GM21360 (cell line): ENCODE measurements around the gene EFNA4.

Experiments used
- ATAC-seq: cut with Tn5 transposase; IDR thresholded peaks from one replicate; pipeline ENCODE4 v1.9.1; 2021; ENCODE audit warnings: mild to moderate bottlenecking, moderate library complexity; ENCODE audit not compliant: unreplicated experiment

EFNA4 gene

DNA sequence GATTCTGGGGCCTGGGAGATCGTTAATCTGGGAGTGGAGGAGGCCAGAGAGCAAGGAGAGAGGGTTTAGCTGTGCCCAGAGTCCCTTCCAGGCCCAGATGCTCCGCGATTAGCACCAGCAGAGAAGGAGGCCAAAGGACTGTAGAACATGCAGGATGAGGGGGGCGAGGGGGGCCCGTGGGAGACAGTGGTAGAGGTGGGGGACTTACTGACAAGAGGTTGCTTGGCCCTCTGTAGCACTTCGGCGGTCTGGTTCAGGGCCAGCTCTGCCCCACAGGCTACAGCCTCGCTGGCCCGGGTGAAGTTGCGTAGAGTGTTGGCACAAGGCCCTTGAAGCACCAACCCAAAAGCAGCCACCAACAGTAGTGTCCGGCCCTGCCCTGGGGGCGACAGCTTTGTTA is 30.7 kb upstream of the EFNA4 start:
- ATAC-seq, result no peak

DNA sequence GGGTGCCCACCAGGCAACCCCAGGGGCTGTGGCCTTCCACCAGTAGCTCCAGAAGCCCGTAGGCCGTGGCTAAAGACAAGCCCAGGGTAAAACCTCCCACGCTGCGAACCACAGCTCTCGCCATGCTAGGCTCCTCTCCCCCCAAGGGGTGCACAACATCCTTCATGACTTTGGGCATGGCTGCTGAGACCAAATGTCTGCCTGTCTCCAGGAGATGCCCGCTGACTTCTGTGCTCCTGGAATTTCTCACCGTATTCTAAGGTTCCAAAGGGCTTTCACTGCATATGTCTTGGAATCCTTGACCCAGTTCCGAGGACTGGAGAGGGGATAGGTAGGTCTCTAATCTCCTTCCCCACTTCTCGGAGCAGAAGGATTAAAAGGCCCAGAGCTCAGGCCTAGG is 30.0 kb upstream of the EFNA4 start, which contains the start of the genes DCST1 and DCST2:
Gene DCST1 (plus strand): TSS at position 301 of the 400 bp plus-strand sequence. CDS start 213 bp downstream, outside the sequence.
Gene DCST2 (minus strand): TSS at position 258 of the 400 bp plus-strand sequence. CDS start 80 bp downstream, at position 178.
- no peak for ATAC-seq

DNA sequence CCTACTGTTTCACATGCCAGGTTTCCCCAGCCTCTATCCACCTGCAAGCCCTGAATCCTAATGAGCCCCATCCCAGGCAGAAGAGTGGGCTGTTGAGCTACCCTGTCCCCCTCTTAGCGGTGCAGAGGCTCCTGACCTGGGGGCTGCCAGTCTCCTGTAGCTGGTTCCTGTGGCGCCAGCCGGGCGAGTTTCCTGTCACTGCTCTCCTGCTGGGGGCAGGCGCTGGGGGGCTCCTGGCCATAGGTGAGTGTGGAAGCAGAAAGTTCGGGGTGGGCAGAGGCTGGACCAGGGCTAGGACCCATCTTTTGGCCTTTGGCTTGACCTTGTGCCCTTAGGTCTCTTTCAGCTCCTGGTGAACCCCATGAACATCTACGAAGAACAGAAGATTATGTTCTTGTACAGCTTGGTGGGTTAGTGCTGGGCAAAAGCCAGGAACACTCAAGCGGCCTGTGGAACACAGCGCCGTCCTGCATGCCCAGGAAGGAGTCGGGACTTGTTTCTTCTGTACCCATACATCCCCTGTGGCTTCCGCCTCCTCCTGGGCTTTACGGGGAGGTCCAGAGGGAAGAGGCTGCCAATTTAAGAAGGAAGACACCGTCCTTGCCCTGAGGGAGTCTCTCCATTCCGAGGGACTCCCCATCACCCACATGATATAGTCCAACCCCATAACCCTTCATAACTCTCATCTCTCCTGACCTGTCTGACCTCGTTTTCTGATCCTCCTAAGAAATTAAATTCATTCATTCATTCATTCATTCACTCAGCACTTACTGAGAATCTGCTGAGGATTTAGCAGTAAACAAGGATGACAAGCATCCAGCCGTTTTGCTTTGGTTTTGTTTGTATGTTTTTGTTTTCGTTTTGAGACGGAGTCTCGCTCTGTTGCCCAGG is 29.0 kb upstream of the EFNA4 start:
- ATAC-seq, result no peak

DNA sequence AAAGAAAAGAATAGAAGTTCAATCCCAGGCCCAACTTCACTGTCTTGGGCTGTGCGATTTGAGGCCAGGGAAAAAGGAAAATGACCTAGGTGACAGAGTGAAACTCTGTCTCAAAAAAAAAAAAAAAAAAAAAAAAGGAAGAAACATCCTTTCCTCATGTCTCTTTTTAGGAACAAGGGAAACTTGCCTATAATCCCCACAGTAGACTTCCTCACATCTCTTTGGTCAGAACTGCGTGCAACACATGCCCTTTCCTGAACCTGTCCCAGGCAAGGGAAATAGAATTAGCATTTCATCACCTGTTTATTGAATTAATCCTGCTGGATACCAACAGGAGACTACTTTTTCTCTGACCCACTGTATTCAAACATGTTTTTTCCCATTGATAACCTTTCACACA is 27.6 kb upstream of the EFNA4 start:
- ATAC-seq, result no peak

DNA sequence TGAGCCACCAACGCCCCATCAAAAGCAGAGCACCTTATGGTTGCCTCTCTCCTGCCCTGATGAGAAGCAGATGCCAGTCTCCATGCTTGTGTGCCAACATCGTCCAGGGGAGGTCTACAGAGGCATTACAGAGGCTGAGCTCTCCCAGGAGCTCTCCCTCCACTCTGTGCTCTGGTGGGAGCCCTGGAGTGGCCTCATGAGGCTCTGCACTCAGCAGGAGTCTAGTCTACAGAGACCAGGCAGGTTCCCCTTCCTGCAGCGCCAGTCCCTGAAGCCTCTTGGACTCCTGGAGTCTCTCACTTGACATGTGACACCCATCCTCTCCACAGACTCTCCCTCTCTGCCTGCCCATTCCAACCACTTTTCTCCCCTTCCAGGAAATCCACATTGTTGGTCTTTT is 26.5 kb upstream of the EFNA4 start:
- no peak for ATAC-seq

DNA sequence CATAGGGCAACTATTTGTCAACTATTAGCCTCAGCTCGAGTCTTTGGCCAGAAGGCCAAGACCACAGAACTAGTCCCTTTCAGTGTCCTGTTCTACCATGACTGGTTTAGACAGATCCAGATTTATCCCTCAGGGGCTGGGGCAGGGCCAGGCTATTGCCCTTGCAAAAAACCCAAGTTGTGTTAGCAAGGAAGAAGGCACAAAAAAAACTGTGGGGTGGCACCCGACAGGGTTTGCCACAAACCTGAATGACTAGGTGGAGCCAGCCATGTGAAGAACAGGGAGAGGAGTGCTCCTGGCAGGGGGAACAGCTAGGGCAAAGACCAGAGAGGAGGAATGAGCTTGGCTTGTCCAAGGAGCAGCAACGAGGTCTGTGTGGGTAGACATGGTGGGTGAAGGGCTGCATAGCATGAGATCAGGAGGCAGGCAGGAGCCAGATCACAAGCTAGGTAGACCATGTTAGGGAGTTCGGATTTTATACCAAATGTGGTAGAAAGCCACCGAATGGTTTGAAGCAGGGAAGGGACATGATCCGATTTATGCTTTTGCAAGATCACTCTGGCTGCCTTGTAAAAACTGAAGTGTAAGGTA is 25.6 kb upstream of the EFNA4 start:
- ATAC-seq, result no peak

DNA sequence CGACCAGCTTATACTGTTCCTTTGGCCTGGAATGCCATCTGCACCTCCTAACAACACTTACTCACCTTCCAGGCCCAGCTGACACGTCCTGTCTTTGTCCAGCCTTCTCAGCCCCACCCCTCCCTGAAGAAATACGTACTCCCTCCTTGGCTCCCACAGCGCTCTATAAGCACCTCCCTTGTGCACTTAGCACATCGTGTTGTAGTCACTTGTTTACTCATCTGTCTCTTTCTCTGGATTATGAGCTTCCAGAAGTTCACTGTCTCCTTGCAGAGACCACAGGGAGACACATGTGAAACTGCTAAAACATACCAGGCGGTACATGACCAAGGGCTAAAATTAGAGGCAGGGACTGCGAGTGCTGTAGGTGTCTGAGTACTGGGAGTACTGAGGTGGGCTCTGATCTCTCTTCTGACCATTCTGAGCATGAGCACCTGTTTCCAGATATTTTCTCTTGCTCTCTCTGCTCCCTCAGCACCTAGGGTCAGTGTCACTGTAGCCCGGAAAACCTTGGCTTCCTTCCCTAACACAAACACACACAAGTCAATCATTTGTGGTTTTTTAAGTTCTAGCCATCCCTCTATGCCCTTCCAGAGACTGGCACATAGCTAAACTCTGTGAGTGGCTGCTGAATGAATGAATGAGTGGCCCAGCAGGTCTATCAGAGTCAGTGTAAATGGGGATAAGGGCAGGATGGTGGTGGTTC is 24.8 kb upstream of the EFNA4 start:
- ATAC-seq, result no peak

DNA sequence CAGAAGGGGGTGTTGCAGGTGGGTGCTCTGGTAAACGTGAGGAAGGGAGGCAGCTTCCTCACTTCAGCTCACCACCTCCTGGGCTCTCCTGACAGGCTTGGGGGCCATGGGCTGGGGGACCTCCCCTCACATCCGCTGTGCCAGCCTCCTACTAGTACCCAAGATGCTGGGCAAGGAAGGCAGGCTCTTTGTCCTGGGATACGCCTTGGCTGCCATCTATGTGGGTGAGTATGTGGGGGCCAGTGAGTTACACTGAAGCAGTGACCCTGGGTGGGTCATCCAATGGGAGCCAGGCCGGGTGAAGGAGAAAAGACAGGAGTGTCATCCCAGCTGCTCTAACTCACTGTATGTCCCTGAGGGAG is 24.3 kb upstream of the EFNA4 start:
- ATAC-seq, result no peak

DNA sequence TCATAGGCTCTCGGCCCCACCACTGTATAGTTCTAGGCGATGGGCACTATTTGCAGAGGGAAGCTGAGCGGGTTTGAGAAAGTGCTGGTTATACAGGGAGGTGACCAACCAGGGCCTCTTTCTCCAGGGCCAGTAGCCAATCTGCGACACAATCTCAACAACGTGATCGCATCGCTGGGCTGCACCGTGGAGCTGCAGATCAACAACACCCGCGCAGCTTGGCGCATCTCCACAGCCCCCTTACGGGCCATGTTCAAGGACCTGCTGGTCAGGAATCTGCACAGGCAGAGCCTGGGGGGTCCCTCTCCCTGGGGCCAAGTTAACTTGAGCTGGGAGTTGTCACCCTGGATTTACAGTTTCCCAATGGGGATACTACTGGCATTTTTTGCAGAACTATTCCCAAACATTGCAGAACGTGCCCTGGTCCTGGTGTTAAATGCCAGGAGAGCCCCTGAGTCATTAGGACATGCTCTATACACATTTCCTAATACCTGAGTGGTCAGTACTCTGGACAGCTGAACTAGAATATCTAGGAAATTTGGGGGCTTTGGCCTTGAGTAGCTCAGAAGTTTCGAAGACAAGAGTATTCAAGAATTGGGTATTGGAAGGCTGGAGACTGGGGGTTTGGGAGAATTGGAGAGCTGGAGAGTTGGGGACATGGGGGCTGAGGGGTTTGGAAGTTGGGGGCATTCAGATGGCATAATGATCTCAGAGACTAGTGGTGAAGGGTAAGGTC is 23.0 kb upstream of the EFNA4 start:
- ATAC-seq, result no peak

DNA sequence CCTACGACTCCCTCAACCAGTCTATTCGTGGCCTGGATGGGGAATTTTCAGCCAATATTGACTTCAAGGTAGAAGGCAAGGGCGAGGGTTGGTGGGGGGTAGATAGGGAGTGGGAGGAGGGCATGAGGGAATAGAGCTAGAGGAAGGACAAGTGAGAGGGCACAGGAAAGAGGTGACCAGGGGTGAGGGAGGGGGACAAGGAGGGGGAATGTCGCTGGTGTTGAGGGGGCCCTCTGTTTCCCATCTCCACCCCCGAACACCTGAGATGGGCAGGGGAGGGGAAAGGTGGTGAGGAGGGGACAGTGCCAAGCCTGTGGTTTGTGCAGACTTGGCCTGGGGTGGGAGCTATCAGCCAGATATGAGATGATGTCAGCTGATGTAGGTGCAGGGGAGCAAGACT is 20.8 kb upstream of the EFNA4 start:
- ATAC-seq, result no peak

DNA sequence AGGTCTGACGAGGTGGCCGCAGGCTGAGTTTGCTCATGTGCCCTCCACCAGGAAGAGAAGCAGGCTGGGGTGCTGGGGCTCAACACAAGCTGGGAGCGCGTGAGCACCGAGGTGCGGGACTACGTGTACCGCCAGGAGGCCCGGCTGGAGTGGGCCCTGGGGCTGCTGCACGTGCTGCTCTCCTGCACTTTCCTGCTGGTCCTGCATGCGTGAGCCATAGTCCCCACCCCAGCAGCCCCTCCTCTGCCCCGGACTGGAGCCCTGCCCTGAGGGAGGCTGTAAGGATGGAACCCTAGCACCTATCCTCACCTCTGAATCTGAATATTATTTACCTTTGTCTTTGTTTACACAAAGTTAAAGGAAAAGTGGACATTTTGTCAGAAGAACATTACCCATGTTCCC is 20.2 kb upstream of the EFNA4 start:
- no peak for ATAC-seq

DNA sequence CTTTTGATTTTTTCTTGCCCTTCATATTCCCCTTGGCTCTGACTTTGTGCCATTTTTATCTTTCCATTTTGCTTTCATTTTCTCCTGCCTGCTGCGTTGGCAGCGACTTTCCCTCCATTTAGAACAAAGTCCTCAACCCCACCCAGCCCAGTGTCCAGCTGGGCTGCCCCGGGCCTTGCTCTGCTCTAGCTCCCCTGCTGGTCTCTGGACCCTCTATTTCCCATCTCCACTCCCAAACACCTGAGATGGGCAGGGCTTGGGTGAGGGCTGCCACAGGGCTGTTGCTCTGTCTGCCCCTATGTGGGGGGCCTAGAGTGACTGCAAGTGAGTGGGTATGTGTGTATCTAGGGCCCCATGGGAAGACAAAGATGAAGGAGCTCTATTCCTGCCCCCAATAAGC is 19.7 kb upstream of the EFNA4 start:
- ATAC-seq, result no peak

DNA sequence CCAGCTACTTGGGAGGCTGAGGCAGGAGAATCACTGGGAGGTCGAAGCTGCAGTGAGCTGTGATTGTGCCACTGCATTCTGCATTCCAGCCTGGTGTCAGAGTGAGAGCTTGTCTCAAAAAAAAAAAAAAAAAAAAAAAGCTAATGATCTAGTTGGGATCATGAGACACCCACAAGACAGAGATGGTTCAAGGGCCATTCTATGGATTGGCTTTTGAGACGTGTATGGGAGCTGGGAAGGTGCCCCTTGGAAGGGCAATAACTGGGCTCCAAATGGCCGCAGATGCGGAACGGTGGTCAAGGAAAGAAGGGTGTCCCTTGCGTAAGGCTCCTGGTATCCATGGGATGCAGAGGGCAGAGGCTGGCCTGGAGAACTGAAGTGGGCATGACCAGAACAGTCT is 19.2 kb upstream of the EFNA4 start:
- no peak for ATAC-seq

DNA sequence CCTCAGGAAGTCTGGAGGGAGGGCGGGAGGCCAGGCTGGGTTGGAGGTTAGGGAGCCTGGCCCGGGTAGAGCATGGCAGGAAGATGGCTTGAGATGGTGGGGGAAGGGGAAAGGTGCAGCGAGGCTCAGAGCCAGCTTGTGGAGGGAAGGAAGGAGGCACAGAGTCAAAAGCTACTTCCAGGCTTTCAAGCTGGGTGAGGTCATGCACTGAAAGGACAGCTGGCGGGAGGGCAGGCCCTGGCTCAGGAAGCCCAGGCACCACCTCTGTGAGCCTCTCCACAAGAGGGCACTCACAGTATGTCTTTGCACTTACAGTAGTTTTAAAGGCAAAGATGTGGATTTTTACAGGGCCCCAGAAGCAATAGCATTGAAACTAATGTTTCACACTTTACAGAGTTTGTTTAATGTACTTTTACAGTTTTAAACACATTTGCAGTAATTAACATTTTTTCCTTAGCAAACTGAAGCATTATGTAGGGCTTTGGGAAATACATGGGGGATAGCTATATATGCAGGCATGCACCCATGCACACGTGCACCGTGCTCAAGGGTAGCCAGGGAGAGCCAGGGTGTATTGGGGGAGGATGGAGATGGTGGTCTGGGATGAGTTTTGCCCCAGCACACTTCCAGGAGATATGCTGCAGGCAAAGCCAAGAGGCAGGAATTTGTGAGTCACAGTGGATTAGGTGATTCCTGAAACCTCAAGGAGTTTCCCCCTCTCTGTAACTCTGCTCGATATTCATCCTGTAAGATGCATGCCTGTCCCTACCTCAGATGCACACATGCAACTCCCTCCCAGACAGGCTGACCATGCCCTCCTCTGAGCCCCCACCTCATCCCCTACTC is 18.5 kb upstream of the EFNA4 start:
- ATAC-seq, result no peak

DNA sequence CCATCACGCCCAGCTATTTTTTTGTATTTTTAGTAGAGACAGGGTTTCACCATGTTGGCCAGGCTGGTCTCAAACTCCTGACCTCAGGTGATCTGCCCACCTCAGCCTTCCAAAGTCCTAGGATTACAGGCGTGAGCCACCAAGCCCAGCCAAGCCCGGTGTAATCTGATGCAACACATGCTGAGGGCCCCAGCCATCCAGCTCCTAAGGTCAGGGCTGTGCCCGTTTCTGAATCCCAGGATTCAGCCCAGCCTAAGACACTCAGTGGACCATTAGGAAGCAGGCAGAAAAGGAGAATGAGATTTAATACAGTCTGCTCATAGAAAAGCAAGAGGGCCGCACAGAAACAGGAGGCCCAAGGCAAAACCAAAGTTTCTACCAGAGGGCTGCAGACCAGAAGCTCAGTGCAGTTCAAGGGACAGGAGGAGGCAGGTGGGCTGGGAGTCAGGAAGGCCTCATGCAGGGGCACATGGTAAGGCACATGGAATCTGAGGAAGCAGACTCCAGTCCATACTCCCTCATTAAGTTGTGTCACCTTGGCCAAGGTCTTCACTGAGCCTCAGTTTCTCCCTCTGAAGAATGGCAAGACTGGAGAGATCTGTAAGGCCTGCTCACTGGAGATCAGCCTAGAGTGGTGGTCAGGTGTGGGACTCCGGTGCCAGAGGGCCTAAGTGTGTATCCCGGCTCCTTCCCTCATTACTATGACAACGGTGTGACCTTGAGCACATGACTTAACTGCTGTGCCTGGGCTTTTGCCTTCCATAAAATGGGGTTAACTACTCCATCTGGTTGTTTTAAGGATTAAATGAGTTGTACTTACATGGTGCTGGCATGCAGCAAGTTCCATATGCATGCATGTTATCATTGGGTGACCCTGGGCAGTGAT is 14.8 kb upstream of the EFNA4 start:
- ATAC-seq, result no peak

DNA sequence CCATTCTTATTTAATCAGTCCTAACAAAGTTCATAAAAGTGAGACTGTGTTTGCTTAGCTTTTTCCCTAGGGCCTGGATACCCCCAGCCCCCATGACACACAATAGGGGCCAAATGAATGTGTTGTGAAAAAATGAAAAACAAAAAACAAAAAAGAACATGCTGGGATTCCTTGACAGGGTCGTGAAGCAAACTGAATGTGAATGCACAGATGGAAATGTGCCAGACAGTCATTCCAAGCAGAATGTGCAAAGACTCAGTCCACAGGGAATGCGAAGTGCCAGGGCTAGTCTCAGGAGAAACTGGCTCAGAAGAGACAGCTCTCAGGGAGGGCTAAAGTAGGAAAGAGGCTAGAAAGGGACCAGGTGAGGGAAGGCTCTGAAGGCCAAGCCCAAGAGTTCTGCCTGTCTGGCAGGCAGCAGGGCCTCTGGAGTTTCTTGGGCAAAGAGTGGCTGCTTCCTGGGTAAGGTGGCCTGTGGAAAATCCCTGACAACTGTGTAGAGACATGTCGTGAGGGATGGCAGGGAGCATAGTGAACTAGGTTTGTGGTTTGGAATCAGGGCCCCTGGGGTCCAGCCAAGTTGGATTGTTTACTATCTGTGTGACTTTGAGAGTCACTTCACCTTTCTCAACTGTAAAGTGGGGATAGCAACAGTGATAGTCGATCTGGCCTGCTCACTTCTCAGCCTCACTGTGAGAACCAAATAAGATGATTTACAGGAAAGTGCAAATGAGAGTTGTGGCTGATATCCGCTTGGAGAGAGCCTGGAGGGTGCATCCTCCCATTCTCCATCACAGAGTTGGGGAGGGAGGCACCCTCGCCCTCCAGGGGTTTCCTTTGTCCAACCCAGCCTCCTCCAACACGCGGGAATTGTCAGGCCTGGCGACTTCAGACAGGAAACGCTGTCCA is 13.6 kb upstream of the EFNA4 start:
- no peak for ATAC-seq

DNA sequence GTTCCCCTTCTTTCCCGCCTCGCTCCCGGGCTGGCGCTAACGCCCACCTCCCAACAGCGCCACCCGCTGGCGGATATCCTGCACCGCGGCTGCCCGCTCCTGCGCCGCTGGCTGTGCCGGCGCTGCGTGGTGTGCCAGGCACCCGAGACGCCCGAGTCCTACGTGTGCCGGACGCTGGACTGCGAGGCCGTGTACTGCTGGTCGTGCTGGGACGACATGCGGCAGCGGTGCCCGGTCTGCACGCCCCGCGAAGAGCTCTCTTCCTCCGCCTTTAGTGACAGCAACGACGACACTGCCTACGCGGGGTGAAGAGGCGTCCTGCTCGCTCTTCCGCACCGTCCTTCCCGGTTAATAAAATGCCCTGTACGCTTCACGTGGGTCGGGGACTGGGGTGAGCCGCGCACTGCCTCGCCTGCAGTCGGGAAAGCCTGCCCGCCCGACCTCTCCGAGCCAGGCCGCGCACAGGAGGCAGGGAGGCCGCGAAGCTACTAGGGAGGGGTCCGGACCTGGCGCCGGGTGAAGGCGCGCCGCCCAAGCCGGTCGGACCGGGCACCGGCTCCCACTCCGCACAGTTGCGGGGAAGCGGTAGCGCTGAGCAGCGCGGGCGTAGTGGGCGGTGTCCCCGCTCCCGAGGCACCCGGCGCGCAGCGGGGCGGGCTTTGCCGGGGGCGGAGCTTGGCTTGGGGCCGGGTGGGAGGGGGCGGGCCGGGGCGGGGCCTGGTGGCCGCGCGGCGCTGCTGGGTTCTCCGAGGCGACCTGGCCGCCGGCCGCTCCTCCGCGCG is 12.8 kb upstream of the EFNA4 start, which contains the start of gene ADAM15:
Gene ADAM15 (plus strand): TSS at position 757 of the 782 bp plus-strand sequence. CDS start 71 bp downstream, outside the sequence.
- ATAC-seq, result peak; percentile 50
